ENCODE data around the gene FHDC1.

Gene FHDC1

DNA sequence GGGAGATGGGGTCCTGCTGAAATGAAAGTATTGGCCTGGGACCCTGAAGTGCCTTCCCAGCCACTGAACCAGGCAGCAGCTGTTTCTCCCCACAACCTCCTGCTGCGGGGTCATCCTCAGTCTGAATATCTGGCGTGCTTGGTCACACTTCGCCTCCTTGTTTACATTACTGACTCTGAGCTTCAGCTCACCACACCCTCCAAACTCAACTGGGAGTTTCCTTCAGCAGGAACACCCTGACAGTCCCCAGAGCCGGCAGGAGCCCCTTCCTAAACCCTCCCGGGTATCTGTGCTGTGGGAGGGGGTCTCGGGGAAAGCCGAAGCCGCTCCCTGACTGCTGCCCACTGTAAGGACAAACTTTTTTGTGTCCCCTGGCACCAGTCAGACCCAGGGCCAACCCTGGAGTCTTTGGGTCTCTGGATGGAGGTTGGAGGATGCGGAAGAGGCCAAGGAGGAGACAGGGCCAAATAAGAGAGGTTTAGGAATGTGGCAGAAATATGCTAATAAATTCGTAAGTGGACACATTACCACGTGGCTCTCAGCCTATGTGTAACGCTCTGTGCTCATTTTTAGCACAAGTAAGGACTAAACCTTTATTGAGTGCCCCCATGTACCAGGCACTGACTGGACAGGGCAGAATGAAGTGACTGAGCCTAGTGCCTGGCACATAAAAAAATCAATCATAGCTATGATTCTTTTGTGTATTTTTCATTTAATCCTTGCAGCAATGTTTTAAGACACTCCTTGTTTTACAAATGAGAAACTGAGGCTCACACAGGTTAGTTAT lies 20.7 kb downstream of the FHDC1 start:
- no peak for DNase-seq (ENCODE audit: insufficient read length, low spot score)
- no peak for TF ChIP-seq CTCF (IDR thresholded peaks at IDR 0.05; ENCODE audit: insufficient read depth, missing control alignments)
- no peak for FAIRE-seq

DNA sequence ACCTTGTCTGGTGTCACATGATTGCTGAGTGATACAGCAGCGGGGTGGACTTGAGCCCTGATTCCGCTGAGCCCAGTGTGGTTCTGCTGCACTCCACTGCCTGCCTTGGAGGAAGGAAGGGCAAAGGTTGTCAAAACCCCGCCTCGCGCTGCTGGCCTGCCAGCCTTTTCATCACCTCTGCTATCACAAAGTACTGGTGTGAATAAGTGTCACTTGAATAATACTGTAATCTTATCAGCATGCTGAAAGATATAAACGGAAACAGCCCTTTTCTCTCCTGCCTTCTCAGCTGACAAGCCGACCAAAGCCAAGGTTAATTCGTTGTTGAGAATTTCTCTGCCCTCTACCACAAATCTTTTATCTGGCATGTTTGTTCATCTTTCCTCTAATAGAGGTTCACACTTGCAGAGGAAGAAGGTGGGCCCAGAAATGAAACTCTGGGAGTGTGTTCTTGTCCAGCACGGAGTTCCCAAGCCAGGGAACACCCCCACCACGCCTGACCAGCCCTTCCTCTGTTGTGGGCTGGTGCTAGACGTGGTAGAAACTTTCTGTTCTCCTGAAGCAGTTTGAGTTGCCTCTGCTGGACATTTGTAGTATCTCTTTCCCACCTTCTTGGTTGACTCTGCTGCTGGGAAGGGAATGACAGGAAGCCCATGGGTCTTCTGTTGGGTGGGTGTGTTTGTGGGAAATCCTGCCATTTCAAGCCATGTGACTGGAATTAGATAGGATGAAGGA lies 21.5 kb downstream of the FHDC1 start:
- FAIRE-seq (no peak), DNase-seq (ENCODE audit: insufficient read length, low spot score) (no peak)
- TF ChIP-seq CTCF (IDR thresholded peaks at IDR 0.05; ENCODE audit: insufficient read depth, missing control alignments) = no peak

DNA sequence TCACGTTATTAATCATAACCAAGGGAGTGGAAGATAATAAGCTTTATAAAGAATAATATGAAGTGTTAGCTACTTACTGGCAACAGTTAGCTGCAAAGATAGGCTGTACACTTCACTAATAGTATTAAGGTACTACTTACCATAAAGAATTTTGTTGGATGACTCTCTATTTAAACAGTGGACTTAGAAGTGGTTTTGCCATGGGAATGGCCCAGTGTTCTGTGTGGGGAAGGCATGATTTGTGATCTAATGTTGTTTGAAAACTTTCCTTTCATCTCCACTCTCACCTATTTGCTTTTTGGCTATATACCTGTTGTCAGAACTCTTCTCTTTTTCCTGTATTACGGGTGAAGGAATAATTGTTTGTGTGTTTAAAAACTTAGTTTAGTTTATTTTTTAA lies 23.0 kb downstream of the FHDC1 start:
- no peak for DNase-seq (ENCODE audit: insufficient read length, low spot score)
- no peak for TF ChIP-seq CTCF (IDR thresholded peaks at IDR 0.05; ENCODE audit: insufficient read depth, missing control alignments)
- peak; percentile 55 for FAIRE-seq

- TF ChIP-seq CTCF (IDR thresholded peaks at IDR 0.05; ENCODE audit: insufficient read depth, missing control alignments) = no peak
- DNase-seq (ENCODE audit: insufficient read length, low spot score) (no peak), FAIRE-seq (no peak)
Observed at GRCh38 chr4:152960082-152960481, 24.0 kb downstream of the FHDC1 start.

DNA sequence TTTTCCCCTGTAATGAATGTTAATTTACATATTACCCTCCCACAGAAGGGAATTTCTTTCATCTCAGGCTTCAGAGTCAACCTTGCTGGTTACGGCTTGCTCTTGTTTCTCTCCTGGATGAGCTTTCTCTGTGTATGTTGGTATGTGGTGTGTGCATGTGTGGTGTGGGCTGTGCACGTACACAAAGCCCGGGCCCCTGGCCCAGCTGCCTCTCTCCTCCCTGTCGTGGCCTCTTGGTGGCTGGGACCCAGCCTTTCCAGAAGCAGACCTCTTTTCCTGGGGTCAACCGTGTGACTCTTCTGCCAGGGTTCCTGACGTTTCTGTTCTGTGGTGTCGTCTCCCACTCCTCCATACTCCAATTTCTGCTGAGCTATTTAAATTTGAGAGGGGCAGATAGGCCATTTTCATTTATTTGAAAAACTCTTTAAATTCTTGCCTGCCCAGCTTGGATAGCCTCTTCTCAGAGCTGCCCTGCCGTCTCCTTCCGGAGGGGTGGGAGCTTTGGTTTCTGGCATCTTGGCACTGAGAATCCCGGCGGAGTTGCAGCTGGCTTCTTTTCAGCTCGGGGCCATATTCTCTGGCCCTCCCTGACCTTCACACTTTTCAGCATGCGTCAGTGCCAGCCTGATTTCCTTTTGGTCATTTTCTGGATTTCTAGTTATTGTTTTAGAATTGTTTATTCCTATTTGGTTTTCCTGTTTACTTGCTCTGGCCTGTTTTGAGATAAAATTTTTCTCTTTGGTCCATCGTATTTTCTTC lies 25.1 kb downstream of the FHDC1 start:
- DNase-seq (ENCODE audit: insufficient read length, low spot score) = no peak
- TF ChIP-seq CTCF (IDR thresholded peaks at IDR 0.05; ENCODE audit: insufficient read depth, missing control alignments) = no peak
- FAIRE-seq = no peak

GRCh38 chr4:152961773-152962115 lies 25.6 kb downstream of the FHDC1 start:
- DNase-seq (ENCODE audit: insufficient read length, low spot score) (no peak), FAIRE-seq (no peak)

More at GRCh38 chr4:152961773-152962115, 25.6 kb downstream of the FHDC1 start:
- TF ChIP-seq CTCF (IDR thresholded peaks at IDR 0.05; ENCODE audit: insufficient read depth, missing control alignments) = no peak
